ENCODE results near the gene DGKG. TPM values are rescaled to one million over a fixed set of nuclear protein-coding genes. Genes with fewer than 3 reads are reported as not detected.

DGKG gene
- polyA plus RNA-seq, 1 of the 3 experiments (the other 2 are of a cell fraction): 0.12 TPM

DNA sequence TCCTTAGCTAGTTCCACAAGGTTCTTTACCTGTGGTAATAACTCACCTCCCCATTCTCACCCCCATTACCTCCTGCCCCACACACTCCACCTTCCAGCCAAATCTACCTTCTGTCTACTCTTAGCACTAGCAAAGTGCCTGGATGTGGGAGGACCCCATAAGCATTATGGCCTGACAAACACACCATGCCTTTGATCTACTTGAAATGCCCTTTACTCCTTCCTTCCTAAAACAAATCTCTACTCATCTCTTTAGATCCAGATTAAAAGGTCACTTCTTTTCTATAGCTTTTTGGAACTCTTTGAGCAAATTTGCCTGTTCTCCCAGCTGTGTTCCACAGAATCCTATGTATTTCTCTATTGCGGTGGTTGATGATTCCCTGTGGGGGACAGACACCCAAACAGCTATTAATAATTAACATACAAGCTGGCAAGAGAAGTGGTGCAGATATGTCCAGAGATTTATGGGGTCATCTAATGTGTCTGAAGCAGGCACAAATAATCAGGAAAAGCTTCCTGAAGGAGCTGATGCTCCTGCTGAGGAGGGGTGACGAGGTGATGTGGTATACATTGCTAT is 34.0 kb downstream of the DGKG start:
- no peaks in the 10 kb centered on the region for H3K9me2 ChIP-seq
- TF ChIP-seq, protein P1, sequence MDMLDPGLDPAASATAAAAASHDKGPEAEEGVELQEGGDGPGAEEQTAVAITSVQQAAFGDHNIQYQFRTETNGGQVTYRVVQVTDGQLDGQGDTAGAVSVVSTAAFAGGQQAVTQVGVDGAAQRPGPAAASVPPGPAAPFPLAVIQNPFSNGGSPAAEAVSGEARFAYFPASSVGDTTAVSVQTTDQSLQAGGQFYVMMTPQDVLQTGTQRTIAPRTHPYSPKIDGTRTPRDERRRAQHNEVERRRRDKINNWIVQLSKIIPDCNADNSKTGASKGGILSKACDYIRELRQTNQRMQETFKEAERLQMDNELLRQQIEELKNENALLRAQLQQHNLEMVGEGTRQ (IDR thresholded peaks at IDR 0.05; ENCODE audit: borderline replicate concordance, low read depth, low read length): no peak
- TF ChIP-seq SMC3 (IDR thresholded peaks at IDR 0.05; ENCODE audit: low read depth, low read length) (no peak), TEAD4 (IDR thresholded peaks at IDR 0.05; ENCODE audit: borderline replicate concordance, insufficient read depth) (no peak), FOSL2 (IDR thresholded peaks at IDR 0.05; ENCODE audit: borderline replicate concordance, low read depth) (no peak), MXI1 (IDR thresholded peaks at IDR 0.05; ENCODE audit: low read depth, low read length) (no peak), TAF1 (IDR thresholded peaks at IDR 0.05; ENCODE audit: borderline replicate concordance, low read depth, low read length) (no peak), TCF12 (IDR thresholded peaks at IDR 0.05) (no peak), GATA2 (CRISPR knock-in tag; IDR thresholded peaks at IDR 0.05) (no peak), EZH2phosphoT487 (IDR thresholded peaks at IDR 0.05; ENCODE audit: borderline replicate concordance, low read depth) (no peak), FOXM1 (IDR thresholded peaks at IDR 0.05; ENCODE audit: low read depth) (no peak), RFX5 (IDR thresholded peaks at IDR 0.05; ENCODE audit: low read length) (no peak), NFIC (IDR thresholded peaks at IDR 0.05; ENCODE audit: borderline replicate concordance) (no peak), RCOR1 (IDR thresholded peaks at IDR 0.05; ENCODE audit: low read length) (no peak), GABPA (IDR thresholded peaks at IDR 0.05; ENCODE audit: low read depth) (no peak), ELF1 (IDR thresholded peaks at IDR 0.05) (no peak)
- TF ChIP-seq, protein P2, sequence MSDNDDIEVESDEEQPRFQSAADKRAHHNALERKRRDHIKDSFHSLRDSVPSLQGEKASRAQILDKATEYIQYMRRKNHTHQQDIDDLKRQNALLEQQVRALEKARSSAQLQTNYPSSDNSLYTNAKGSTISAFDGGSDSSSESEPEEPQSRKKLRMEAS (IDR thresholded peaks at IDR 0.05; ENCODE audit: low read depth): no peak
- TF ChIP-seq, protein P3, sequence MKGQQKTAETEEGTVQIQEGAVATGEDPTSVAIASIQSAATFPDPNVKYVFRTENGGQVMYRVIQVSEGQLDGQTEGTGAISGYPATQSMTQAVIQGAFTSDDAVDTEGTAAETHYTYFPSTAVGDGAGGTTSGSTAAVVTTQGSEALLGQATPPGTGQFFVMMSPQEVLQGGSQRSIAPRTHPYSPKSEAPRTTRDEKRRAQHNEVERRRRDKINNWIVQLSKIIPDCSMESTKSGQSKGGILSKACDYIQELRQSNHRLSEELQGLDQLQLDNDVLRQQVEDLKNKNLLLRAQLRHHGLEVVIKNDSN (IDR thresholded peaks at IDR 0.05; ENCODE audit: borderline replicate concordance, low read depth): no peak
- TF ChIP-seq, protein P4, sequence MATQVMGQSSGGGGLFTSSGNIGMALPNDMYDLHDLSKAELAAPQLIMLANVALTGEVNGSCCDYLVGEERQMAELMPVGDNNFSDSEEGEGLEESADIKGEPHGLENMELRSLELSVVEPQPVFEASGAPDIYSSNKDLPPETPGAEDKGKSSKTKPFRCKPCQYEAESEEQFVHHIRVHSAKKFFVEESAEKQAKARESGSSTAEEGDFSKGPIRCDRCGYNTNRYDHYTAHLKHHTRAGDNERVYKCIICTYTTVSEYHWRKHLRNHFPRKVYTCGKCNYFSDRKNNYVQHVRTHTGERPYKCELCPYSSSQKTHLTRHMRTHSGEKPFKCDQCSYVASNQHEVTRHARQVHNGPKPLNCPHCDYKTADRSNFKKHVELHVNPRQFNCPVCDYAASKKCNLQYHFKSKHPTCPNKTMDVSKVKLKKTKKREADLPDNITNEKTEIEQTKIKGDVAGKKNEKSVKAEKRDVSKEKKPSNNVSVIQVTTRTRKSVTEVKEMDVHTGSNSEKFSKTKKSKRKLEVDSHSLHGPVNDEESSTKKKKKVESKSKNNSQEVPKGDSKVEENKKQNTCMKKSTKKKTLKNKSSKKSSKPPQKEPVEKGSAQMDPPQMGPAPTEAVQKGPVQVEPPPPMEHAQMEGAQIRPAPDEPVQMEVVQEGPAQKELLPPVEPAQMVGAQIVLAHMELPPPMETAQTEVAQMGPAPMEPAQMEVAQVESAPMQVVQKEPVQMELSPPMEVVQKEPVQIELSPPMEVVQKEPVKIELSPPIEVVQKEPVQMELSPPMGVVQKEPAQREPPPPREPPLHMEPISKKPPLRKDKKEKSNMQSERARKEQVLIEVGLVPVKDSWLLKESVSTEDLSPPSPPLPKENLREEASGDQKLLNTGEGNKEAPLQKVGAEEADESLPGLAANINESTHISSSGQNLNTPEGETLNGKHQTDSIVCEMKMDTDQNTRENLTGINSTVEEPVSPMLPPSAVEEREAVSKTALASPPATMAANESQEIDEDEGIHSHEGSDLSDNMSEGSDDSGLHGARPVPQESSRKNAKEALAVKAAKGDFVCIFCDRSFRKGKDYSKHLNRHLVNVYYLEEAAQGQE (IDR thresholded peaks at IDR 0.05; ENCODE audit: low read depth, low read length): no peak
- TF ChIP-seq, protein P5, sequence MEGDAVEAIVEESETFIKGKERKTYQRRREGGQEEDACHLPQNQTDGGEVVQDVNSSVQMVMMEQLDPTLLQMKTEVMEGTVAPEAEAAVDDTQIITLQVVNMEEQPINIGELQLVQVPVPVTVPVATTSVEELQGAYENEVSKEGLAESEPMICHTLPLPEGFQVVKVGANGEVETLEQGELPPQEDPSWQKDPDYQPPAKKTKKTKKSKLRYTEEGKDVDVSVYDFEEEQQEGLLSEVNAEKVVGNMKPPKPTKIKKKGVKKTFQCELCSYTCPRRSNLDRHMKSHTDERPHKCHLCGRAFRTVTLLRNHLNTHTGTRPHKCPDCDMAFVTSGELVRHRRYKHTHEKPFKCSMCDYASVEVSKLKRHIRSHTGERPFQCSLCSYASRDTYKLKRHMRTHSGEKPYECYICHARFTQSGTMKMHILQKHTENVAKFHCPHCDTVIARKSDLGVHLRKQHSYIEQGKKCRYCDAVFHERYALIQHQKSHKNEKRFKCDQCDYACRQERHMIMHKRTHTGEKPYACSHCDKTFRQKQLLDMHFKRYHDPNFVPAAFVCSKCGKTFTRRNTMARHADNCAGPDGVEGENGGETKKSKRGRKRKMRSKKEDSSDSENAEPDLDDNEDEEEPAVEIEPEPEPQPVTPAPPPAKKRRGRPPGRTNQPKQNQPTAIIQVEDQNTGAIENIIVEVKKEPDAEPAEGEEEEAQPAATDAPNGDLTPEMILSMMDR (IDR thresholded peaks at IDR 0.05): no peak
- no peaks in the 10 kb centered on the region for H3K79me2 ChIP-seq (ENCODE audit: insufficient read depth)
- no peaks in the 10 kb centered on the region for H3K36me3 ChIP-seq (replicated peaks in 1 of 2; ENCODE audit: control insufficient read depth in 1 of 2, insufficient read depth in 2 of 2, low read length in 1 of 2)
- H3K27ac ChIP-seq (ENCODE audit: low read depth in 2 of 2, low read length in 1 of 2): no peak overlapping the region
- CTCF ChIA-PET: interaction anchor here (0.6 to 1.0 kb wide), 2 partner anchors 9 to 68 kb away, joined by 3 to 4 read pairs; no protein-coding TSS in a partner anchor
- no peak for DNase-seq
- H3K4me3 ChIP-seq (ENCODE audit: low read depth in 2 of 2, low read length in 1 of 2): no peak overlapping the region
- POLR2A ChIA-PET: no interaction called here
- no peak overlapping the region for H3K4me2 ChIP-seq
- no peak overlapping the region for H3K9ac ChIP-seq
- H3K4me1 ChIP-seq (ENCODE audit: control insufficient read depth in 1 of 2, insufficient read depth in 2 of 2, low read depth in 1 of 2, low read length in 1 of 2): no peaks in the 10 kb centered on the region
- WGBS (ENCODE audit: low lambda C conversion rate): 48% methylated on average over 2 of the region's 2 CpGs
- no peaks in the 10 kb centered on the region for H3K9me3 ChIP-seq
- H3K27me3 ChIP-seq (ENCODE audit: insufficient read depth): no peaks in the 10 kb centered on the region; the same call in 1 of the 2 replicates
- H2AFZ ChIP-seq (ENCODE audit: low read depth): no peak overlapping the region
- H4K20me1 ChIP-seq (ENCODE audit: insufficient read depth): no peaks in the 10 kb centered on the region
- H3F3A ChIP-seq (replicated peaks; ENCODE audit: insufficient read depth): no peaks in the 10 kb centered on the region
